Pancreas (tissue), 10 donors: ENCODE results near the gene MTMR4. TPM values are rescaled to one million over a fixed set of nuclear protein-coding genes. Genes with fewer than 3 reads are reported as not detected.

Source experiments
- ATAC-seq, 4 donors: fragments of 200-7000 bp; cut with Tn5 transposase; one replicate each; pipeline versions ENCODE4 v1.8.0 to v1.9.1; 2020; ENCODE audit warnings: mild to moderate bottlenecking in 4 of 4, moderate library complexity in 4 of 4
- DNase-seq, 6 donors: peaks; one replicate each; pipeline ENCODE4 v3.0.0-alpha.2; 2020
- FAIRE-seq: peaks from 2 replicates; lab custom pipeline; 2012; peaks lifted over from hg19 to GRCh38; lab: Jason Lieb, UNC
- H3K27ac ChIP-seq, 4 donors: fragments of 200-600 bp; sonication (generic); 1 replicate in 3 of 4; 2 replicates in 1 of 4; pipeline versions ENCODE4 v1.5.0 to v1.8.0; 2020
- H3K27me3 ChIP-seq, 4 donors: fragments of 200-600 bp; one replicate each; pipeline ENCODE4 v1.8.0; 2021
- H3K36me3 ChIP-seq, 3 donors: fragments of 200-600 bp; sonication (generic) in 1 of 3; one replicate each; pipeline versions ENCODE4 v1.5.0 to v1.8.0; 2020 to 2021
- H3K4me1 ChIP-seq, 3 donors: fragments of 200-600 bp; one replicate each; pipeline ENCODE4 v1.8.0; 2021
- H3K4me3 ChIP-seq, 4 donors: fragments of 200-600 bp; sonication (generic) in 2 of 4; one replicate each; pipeline versions ENCODE4 v1.5.0 to v1.8.0; 2020 to 2021
- H3K9me3 ChIP-seq, 4 donors: fragments of 200-600 bp; one replicate each; pipeline ENCODE4 v1.8.0; 2021
- WGBS, 2 donors: extraction: QIAGEN DNeasy Blood & Tissue Kit; methylation state at CpG; one replicate each; pipeline ENCODE4 v1.1.7; 2013; 5-methylcytosine and 5-hydroxymethylcytosine counted together
- intact Hi-C, 3 donors: fragments of 100-400 bp; cut with DNase I; formaldehyde crosslinking; loops; one replicate each; pipeline versions ENCODE4 v1.11.1 to v1.14.2; 2022
- polyA plus RNA-seq, 2 donors: library from polyadenylated mRNA; stranded (reverse); fragments of 200-250 nt; gene quantifications; one replicate each; pipeline ENCODE4 v1.2.3, GENCODE V29; 2013
- total RNA-seq, 6 donors: library from RNA; stranded (reverse); fragmentation: NEBNext Ultra II Directional in 4 of 6; extraction: Animal tissue kit (Norgen Biotek cat#: 25700) in 4 of 6; gene quantifications; one replicate each; pipeline versions ENCODE4 v1.2.1 to v1.2.4, GENCODE V29; 2021 to 2023
- TF ChIP-seq, protein P1 (sequence below), 4 donors: fragments of 200-600 bp; sonication (generic) in 3 of 4; IDR thresholded peaks; one replicate each; pipeline versions ENCODE4 v1.5.0 to v1.8.0; 2021; ENCODE audit warnings: antibody characterized with exemption in 4 of 4
- donor health status: healthy with polysubstance abuse.
- donor health status: DM: no; HTN: no; CAD: no; lungs with moderate emphysema.
- donor health status: DM: no; HTN: no; CAD: no.
- donor health status: control.
- donor health status: control.
- donor health status: Bipolar disorder and iron deficiency.
- donor health status: DM: yes; HTN: yes; CAD: no.
- donor health status: DM: no; HTN: no; CAD: no.
- donor health status: DM: no; HTN: no; CAD: no.
- donor health status: DM: yes; HTN: yes; CAD: no.

The MTMR4 gene
- total and polyA plus RNA-seq, 8 donors = 8.1 to 19.9 (median 14.5) TPM

DNA sequence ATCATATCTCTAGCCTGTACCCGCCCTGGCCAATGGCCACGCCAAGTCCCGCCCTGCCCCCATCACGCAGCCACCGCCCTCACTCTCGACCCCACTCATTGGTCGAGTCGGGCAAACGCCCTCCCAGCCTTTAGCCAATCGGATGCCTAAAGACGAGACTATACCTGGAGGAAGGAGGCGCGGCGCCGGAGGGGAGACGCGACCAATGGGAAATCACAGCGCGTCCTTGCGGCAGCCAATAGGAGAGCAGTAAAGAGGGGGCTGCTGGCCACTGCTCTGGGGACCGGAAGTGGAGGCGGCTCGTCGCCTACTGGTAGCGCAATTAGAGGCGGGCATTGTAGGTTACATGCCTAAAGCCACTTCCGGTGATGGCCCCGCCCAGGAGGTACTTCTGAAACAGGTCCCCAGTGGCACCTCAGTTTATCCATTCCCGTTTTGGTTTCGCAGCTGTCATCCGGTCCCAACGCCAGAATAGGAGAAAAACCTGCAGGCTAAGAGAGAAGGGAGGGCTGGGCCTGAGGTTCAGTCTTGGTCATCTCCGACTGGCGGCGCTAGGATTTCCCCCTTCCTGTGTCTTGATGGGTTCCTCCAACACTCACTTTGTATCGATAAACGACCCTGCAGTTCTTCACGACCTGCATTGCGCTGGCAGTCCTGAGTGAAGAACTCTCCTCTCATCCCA is 3.6 kb upstream of the MTMR4 start:
- DNase-seq = peak; percentile 96 to 100 (median 100)
- peak overlapping the region; percentile 47 to 76 (median 62) for H3K4me3 ChIP-seq
- peak; percentile 93 for FAIRE-seq
- H3K27ac ChIP-seq = peak overlapping the region; percentile 93 to 100 (median 96)
- H3K36me3 ChIP-seq = no peaks in the 10 kb centered on the region
- H3K9me3 ChIP-seq = no peaks in the 10 kb centered on the region
- no peaks in the 10 kb centered on the region for H3K27me3 ChIP-seq
- intact Hi-C loops = no loop called here
- WGBS, 2 donors = 0 to 1% methylated on average over 39 of the region's 39 CpGs
- peak; percentile 81 to 89 (median 84) for ATAC-seq
- H3K4me1 ChIP-seq = peaks cover 0 to 16% (median 16%) of the 10 kb centered on the region in 3 donors
- TF ChIP-seq, protein P1, sequence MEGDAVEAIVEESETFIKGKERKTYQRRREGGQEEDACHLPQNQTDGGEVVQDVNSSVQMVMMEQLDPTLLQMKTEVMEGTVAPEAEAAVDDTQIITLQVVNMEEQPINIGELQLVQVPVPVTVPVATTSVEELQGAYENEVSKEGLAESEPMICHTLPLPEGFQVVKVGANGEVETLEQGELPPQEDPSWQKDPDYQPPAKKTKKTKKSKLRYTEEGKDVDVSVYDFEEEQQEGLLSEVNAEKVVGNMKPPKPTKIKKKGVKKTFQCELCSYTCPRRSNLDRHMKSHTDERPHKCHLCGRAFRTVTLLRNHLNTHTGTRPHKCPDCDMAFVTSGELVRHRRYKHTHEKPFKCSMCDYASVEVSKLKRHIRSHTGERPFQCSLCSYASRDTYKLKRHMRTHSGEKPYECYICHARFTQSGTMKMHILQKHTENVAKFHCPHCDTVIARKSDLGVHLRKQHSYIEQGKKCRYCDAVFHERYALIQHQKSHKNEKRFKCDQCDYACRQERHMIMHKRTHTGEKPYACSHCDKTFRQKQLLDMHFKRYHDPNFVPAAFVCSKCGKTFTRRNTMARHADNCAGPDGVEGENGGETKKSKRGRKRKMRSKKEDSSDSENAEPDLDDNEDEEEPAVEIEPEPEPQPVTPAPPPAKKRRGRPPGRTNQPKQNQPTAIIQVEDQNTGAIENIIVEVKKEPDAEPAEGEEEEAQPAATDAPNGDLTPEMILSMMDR (IDR thresholded peaks at IDR 0.05) = no peak

DNA sequence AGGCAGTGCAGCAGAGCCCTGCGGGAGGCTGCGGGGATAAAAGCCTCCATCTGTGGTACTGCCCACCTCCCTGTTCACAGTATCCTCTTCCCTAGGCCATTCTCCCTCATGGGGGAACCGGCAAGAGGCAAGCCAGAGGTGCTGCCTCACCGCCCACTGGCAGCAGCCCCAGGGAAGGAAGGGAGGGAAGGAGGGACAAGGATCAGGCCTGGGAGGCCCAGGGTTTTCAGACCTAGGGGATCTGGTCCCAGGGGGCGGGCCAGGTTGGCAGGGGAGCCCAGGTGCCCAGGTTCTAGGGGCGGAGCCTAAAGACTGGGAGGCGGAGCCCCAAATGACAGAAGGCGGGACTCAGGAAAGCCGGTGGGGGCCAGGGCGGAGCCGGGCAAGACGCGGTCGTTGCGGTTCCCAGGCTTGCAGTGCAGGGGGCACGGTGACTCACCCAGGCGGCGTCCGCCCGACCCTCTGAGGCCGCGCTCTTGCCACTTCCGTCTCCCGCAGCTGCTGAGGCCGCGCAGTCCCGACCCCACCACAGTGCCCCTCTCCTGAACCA is 3.0 kb upstream of the MTMR4 start:
- ATAC-seq = peak; percentile 45 to 64 (median 62)
- Histone ChIP-seq H3K27me3 (no peaks in the 10 kb centered on the region), H3K4me1 (peaks cover 0 to 16% (median 16%) of the 10 kb centered on the region in 3 donors), H3K4me3 (peak overlapping the region; percentile 47 to 76 (median 62)), H3K27ac (peak overlapping the region; percentile 93 to 100 (median 96)), H3K36me3 (no peaks in the 10 kb centered on the region), H3K9me3 (no peaks in the 10 kb centered on the region)
- no peak for FAIRE-seq
- DNase-seq = peak in 1 of 6 donors; percentile 90
- intact Hi-C loops = no loop called here
- 0% methylated on average over 19 to 27 of the region's 27 CpGs for WGBS, 2 donors
- TF ChIP-seq, protein P1 (IDR thresholded peaks at IDR 0.05) = no peak

DNA sequence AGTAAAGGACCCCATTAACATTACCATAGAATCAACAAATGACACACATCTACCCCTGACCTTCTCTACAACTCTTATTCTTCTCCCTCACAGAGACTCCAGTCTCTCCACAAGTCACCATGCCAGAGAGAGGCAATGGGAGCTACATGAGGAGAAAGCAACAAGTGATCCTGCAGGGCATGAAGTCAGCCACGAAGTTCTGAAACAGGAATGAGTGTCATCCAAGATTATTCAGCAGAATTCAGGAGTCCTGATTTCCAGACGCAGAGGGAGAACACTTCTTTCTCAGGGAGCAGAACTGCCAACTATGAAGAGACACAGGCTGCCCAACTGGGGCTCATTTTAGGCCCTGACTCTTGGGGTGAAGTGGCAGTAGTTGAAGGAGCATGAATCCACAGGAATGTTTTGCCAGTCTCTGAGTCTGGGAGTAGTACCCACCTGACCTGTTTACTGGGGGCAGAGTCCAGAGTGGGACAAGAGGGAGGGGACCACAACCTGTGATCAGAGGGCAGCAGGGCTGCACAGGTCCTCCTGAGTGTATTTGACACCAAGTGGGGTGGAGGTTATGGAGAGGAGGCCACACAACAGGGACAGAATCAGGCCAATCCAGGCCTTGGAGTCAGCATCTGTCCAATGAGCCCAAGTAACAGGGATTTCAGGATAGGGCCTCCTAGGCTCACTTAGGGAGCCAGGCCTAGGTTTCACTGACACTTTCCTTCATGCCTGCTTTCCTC is 2.4 kb upstream of the MTMR4 start:
- DNase-seq = no peak
- H3K27ac ChIP-seq = peak overlapping the region; percentile 93 to 100 (median 96)
- H3K4me3 ChIP-seq = peak overlapping the region; percentile 47 to 76 (median 62)
- H3K27me3 ChIP-seq = no peaks in the 10 kb centered on the region
- peaks cover 0 to 16% (median 16%) of the 10 kb centered on the region in 3 donors for H3K4me1 ChIP-seq
- TF ChIP-seq, protein P1 (IDR thresholded peaks at IDR 0.05) = no peak
- 25 to 26% methylated on average over 2 of the region's 2 CpGs for WGBS, 2 donors
- no peaks in the 10 kb centered on the region for H3K36me3 ChIP-seq
- ATAC-seq = no peak
- intact Hi-C loops = no loop called here
- H3K9me3 ChIP-seq = no peaks in the 10 kb centered on the region
- FAIRE-seq = no peak

DNA sequence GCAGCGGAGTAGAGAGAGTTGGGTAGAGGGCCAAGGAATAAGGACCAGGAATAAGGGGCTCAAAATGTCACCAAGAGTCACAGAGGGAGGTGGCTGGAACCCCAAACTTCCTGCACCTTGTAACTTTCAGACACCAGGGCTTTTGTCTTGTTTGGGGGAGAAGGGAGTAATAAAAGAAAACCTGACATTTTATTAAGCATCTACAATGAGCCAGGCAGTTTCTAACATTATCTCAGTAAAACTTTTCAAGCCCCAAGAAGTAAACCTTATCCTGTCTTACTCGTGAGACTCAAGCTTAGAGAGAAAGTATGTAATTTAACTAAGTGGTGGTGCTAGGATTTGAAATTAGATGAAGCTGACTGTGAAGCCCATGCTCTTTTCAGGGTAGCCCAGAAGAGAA is 848 bp upstream of the MTMR4 start:
- no peak for FAIRE-seq

More for the DNA sequence above, 848 bp upstream of the MTMR4 start:
- 61 to 62% methylated on average over 2 of the region's 2 CpGs for WGBS, 2 donors
- TF ChIP-seq, protein P1 (IDR thresholded peaks at IDR 0.05) = no peak
- Histone ChIP-seq H3K9me3 (no peaks in the 10 kb centered on the region), H3K27ac (peak overlapping the region in 2 of 4 donors; percentile 51 to 60), H3K36me3 (peaks cover 0 to 14% (median 0%) of the 10 kb centered on the region in 3 donors), H3K4me1 (peaks cover 0 to 16% (median 16%) of the 10 kb centered on the region in 3 donors), H3K4me3 (no peak overlapping the region), H3K27me3 (no peaks in the 10 kb centered on the region)
- no peak for DNase-seq
- ATAC-seq = no peak
- intact Hi-C loops = no loop called here
